A549 (cell line): ENCODE measurements around the gene UBR2. TPM values are rescaled to one million over a fixed set of nuclear protein-coding genes. Genes with fewer than 3 reads are reported as not detected.

ENCODE experiments used
- ATAC-seq, 2 experiments: fragments of 200-7000 bp in 1 of 2; fragments of >200 bp in 1 of 2; cut with Nextera tagmentation in 1 of 2; cut with Tn5 transposase in 1 of 2; 3 replicates each; pipeline versions ENCODE4 v1.8.0 to v1.9.1; 2018 to 2020; ENCODE audit warnings: mild to moderate bottlenecking in 1 of 2, moderate library complexity in 1 of 2
- CTCF ChIA-PET: fragments of 300-600 bp; sonication (Branson Sonifier 250); formaldehyde crosslinking; extraction: SDS; loops from one replicate; lab custom pipeline; 2021; ENCODE audit warnings: antibody characterized with exemption, inconsistent platforms; lab: Yijun Ruan, JAX
- POLR2A ChIA-PET: fragments of 350-600 bp; formaldehyde crosslinking; extraction: SDS; loops from one replicate; lab custom pipeline; 2021; ENCODE audit warnings: antibody characterized with exemption, inconsistent platforms; lab: Yijun Ruan, JAX
- DNase-seq, 2 experiments: peaks; one replicate each; pipeline versions ENCODE4 v3.0.0 to v3.0.0-alpha.2; 2011 to 2016; ENCODE audit warnings: low read depth in 1 of 2, low spot score in 1 of 2
- FAIRE-seq: peaks from 2 replicates; lab custom pipeline; 2011; peaks lifted over from hg19 to GRCh38; lab: Jason Lieb, UNC
- H3K27ac ChIP-seq, 2 experiments: fragments of >200 bp; sonication (Bioruptor Twin); formaldehyde crosslinking; 3 replicates each; pipeline ENCODE4 v1.5.1; 2016 to 2017
- H3K4me1 ChIP-seq: fragments of >200 bp; sonication (Bioruptor Twin); formaldehyde crosslinking; 3 replicates; pipeline ENCODE4 v1.6.1; 2016
- H3K4me2 ChIP-seq: fragments of >200 bp; sonication (Bioruptor Twin); formaldehyde crosslinking; 3 replicates; pipeline ENCODE4 v1.6.1; 2016
- H3K4me3 ChIP-seq: fragments of >200 bp; sonication (Bioruptor Twin); formaldehyde crosslinking; 3 replicates; pipeline ENCODE4 v1.5.1; 2016
- H3K9me3 ChIP-seq: fragments of >200 bp; sonication (Bioruptor Twin); formaldehyde crosslinking; 3 replicates; pipeline ENCODE4 v1.6.1; 2016
- BHLHE40 ChIP-seq: IDR thresholded peaks from 2 replicates; pipeline ENCODE4 v1.6.1; 2012; ENCODE audit warnings: low read depth, low read length, inconsistent platforms
- CHD2 ChIP-seq: fragments of 150-350 bp; IDR thresholded peaks from 2 replicates; pipeline ENCODE4 v1.6.1; 2014; ENCODE audit warnings: low read length; ENCODE audit not compliant: partially characterized antibody
- CHD4 ChIP-seq: fragments of 200-600 bp; sonication (generic); IDR thresholded peaks from 2 replicates; pipeline ENCODE4 v1.6.1; 2016; ENCODE audit warnings: antibody characterized with exemption, mild to moderate bottlenecking, borderline replicate concordance
- EHF ChIP-seq: fragments of 250-450 bp; sonication (Bioruptor Pico); IDR thresholded peaks from 2 replicates; pipeline ENCODE4 v1.5.0; 2020; ENCODE audit warnings: mild to moderate bottlenecking
- GATA3 ChIP-seq: IDR thresholded peaks from 2 replicates; pipeline ENCODE4 v1.6.1; 2012; ENCODE audit warnings: borderline replicate concordance
- HEYL ChIP-seq: fragments of 250-450 bp; sonication (Bioruptor Pico); IDR thresholded peaks from 2 replicates; pipeline ENCODE4 v1.8.0; 2021; ENCODE audit warnings: mild to moderate bottlenecking, moderate library complexity
- KDM5A ChIP-seq: fragments of 200-600 bp; sonication (generic); IDR thresholded peaks from 2 replicates; pipeline ENCODE4 v1.6.1; 2016; ENCODE audit warnings: antibody characterized with exemption, mild to moderate bottlenecking
- TFCP2L1 ChIP-seq: fragments of 250-450 bp; sonication (Bioruptor Pico); IDR thresholded peaks from 2 replicates; pipeline ENCODE4 v1.5.0; 2021; ENCODE audit warnings: mild to moderate bottlenecking
- TP53 ChIP-seq: fragments of 250-450 bp; sonication (Bioruptor Pico); IDR thresholded peaks from 2 replicates; pipeline ENCODE4 v1.5.0; 2021; ENCODE audit warnings: mild to moderate bottlenecking, moderate library complexity
- ZFP36 ChIP-seq: fragments of 450-650 bp; IDR thresholded peaks from 2 replicates; pipeline ENCODE4 v1.6.1; 2014; ENCODE audit warnings: borderline replicate concordance; ENCODE audit not compliant: partially characterized antibody
- WGBS: methylation state at CpG from one replicate; pipeline ENCODE4 v1.1.6; 2017; ENCODE audit errors: missing lambda C conversion rate; 5-methylcytosine and 5-hydroxymethylcytosine counted together
- polyA plus RNA-seq, 4 experiments: library from polyadenylated mRNA; depleted of rRNA in 3 of 4; stranded (reverse); fragments of >200 nt; fragmentation: RNase III in 1 of 4; extraction: RNeasy Plus Mini Kit Qiagen cat#74134 plus additional on column Dnase treatment in 1 of 4; gene quantifications; 2 replicates in 3 of 4; 3 replicates in 1 of 4; pipeline ENCODE4 v1.2.3, GENCODE V29; 2011 to 2017
- TF ChIP-seq, protein P1 (sequence below): fragments of 250-450 bp; sonication (Bioruptor Pico); IDR thresholded peaks from 2 replicates; pipeline ENCODE4 v1.5.0; 2021; ENCODE audit warnings: mild to moderate bottlenecking, moderate library complexity, borderline replicate concordance
- TF ChIP-seq, protein P2 (sequence below): fragments of >200 bp; sonication (Bioruptor Twin); formaldehyde crosslinking; IDR thresholded peaks from 3 replicates; pipeline ENCODE4 v1.5.1; 2016
- TF ChIP-seq, protein P3 (sequence below): fragments of 150-350 bp; IDR thresholded peaks from 2 replicates; pipeline ENCODE4 v1.6.1; 2014; ENCODE audit warnings: low read depth, mild to moderate bottlenecking, low read length
- TF ChIP-seq, protein P4 (sequence below): fragments of >200 bp; sonication (Bioruptor Twin); formaldehyde crosslinking; IDR thresholded peaks from 3 replicates; pipeline ENCODE4 v1.6.1; 2016
- TF ChIP-seq, protein P5 (sequence below): IDR thresholded peaks from 2 replicates; pipeline ENCODE4 v1.6.1; 2012
- TF ChIP-seq, protein P6 (sequence below): IDR thresholded peaks from 2 replicates; pipeline ENCODE4 v1.6.1; 2012

The UBR2 gene
- polyA plus RNA-seq, 2 of the 4 experiments (the other 2 are of a cell fraction): 5.5 to 15.2 TPM

DNA sequence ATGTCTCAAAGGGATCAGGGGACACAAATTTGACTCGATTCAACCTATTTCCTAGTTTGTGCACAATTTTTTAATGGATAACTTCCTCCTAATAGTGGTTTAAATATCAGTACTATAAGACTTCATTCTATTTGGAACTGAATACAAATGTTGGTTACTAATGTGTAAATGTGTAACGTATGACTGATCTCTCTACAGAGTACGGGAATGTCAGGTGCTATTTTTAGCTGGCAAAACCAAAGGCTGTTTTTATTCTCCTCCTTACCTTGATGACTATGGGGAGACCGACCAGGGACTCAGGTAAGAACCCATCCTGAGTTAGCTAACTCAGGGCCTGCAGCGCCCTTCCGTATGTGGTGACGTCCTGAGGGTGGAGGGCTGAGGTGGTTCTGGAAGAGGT is 125.5 kb downstream of the UBR2 start (continued):
- no peak for TF ChIP-seq CHD2
- no peak for TF ChIP-seq KDM5A
- TF ChIP-seq GATA3: no peak
- no peak for TF ChIP-seq TFCP2L1 (CRISPR knock-in tag)
- no peak for TF ChIP-seq CHD4
- no peak for TF ChIP-seq TP53
- TF ChIP-seq, protein P1, sequence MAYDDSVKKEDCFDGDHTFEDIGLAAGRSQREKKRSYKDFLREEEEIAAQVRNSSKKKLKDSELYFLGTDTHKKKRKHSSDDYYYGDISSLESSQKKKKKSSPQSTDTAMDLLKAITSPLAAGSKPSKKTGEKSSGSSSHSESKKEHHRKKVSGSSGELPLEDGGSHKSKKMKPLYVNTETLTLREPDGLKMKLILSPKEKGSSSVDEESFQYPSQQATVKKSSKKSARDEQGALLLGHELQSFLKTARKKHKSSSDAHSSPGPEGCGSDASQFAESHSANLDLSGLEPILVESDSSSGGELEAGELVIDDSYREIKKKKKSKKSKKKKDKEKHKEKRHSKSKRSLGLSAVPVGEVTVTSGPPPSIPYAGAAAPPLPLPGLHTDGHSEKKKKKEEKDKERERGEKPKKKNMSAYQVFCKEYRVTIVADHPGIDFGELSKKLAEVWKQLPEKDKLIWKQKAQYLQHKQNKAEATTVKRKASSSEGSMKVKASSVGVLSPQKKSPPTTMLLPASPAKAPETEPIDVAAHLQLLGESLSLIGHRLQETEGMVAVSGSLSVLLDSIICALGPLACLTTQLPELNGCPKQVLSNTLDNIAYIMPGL: no peak
- TF ChIP-seq, protein P2, sequence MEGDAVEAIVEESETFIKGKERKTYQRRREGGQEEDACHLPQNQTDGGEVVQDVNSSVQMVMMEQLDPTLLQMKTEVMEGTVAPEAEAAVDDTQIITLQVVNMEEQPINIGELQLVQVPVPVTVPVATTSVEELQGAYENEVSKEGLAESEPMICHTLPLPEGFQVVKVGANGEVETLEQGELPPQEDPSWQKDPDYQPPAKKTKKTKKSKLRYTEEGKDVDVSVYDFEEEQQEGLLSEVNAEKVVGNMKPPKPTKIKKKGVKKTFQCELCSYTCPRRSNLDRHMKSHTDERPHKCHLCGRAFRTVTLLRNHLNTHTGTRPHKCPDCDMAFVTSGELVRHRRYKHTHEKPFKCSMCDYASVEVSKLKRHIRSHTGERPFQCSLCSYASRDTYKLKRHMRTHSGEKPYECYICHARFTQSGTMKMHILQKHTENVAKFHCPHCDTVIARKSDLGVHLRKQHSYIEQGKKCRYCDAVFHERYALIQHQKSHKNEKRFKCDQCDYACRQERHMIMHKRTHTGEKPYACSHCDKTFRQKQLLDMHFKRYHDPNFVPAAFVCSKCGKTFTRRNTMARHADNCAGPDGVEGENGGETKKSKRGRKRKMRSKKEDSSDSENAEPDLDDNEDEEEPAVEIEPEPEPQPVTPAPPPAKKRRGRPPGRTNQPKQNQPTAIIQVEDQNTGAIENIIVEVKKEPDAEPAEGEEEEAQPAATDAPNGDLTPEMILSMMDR: no peak

DNA sequence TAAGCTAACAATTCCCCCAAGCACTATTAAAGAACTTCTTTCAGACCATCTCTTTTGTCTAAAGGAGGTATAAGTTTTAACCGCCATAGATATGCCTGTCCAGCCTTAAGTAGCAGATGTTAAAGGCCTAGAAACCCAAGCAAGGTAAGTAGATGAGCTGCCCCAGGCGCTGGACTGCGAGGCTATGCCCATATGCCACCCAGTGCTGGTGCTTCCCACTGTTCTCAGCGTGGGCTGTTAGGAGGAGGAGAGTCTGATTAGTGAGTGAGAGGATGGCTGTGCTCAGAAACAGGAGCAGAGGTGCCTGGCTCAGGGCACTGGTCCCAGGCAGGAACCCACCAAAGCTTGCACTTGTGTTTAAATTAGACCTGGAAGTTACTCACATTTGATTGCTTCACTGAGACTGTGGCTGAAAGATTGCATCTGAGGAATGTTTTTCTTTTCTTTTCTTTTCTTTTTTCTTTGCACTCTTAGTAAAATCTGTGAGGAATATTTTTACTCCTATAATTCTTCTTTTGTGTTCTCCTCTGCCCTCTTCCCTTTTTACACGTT is 126.4 kb downstream of the UBR2 start:
- CTCF ChIA-PET: interaction anchor here (1.3 to 4.5 kb wide), 3 partner anchors 29 to 187 kb away, joined by 6 to 13 read pairs (median 9); no protein-coding TSS in a partner anchor
- TF ChIP-seq BHLHE40 (no peak), EHF (CRISPR knock-in tag) (no peak)
- TF ChIP-seq, all 56 proteins: peak for 0
- POLR2A ChIA-PET: no interaction called here
- H3K4me1 ChIP-seq: no peaks in the 10 kb centered on the region
- FAIRE-seq (no peak), ATAC-seq (no peak), DNase-seq (no peak)
- H3K4me3 ChIP-seq: no peak overlapping the region
- 92% methylated on average over 5 of the region's 5 CpGs for WGBS
- H3K9me3 ChIP-seq: no peaks in the 10 kb centered on the region
- H3K27ac ChIP-seq: no peak overlapping the region
- no peak overlapping the region for H3K4me2 ChIP-seq

DNA sequence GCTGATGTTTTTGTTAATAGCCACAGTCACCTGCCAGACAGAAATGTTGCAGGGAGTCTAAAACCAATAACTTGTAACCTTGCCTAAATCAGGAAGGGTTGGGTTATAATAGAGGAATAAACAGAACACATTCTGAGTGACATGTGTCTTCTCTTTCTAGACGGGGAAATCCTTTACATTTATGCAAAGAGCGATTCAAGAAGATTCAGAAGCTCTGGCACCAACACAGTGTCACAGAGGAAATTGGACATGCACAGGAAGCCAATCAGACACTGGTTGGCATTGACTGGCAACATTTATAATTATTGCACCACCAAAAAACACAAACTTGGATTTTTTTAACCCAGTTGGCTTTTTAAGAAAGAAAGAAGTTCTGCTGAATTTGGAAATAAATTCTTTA is 127.0 kb downstream of the UBR2 start:
- ChIA-PET CTCF (interaction anchor here (1.3 to 4.5 kb wide), 3 partner anchors 29 to 186 kb away, joined by 6 to 13 read pairs (median 9); no protein-coding TSS in a partner anchor), POLR2A (no interaction called here)
- no peaks in the 10 kb centered on the region for H3K4me1 ChIP-seq
- DNase-seq (no peak), ATAC-seq (no peak), FAIRE-seq (no peak)
- no peaks in the 10 kb centered on the region for H3K9me3 ChIP-seq
- no peak overlapping the region for H3K4me3 ChIP-seq
- TF ChIP-seq, protein P3, sequence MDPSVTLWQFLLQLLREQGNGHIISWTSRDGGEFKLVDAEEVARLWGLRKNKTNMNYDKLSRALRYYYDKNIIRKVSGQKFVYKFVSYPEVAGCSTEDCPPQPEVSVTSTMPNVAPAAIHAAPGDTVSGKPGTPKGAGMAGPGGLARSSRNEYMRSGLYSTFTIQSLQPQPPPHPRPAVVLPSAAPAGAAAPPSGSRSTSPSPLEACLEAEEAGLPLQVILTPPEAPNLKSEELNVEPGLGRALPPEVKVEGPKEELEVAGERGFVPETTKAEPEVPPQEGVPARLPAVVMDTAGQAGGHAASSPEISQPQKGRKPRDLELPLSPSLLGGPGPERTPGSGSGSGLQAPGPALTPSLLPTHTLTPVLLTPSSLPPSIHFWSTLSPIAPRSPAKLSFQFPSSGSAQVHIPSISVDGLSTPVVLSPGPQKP: no peak
- TF ChIP-seq, protein P2: no peak
- TF ChIP-seq, protein P1: no peak
- TF ChIP-seq HEYL (CRISPR knock-in tag) (no peak), ZFP36 (no peak), KDM5A (no peak)
- TF ChIP-seq, protein P4, sequence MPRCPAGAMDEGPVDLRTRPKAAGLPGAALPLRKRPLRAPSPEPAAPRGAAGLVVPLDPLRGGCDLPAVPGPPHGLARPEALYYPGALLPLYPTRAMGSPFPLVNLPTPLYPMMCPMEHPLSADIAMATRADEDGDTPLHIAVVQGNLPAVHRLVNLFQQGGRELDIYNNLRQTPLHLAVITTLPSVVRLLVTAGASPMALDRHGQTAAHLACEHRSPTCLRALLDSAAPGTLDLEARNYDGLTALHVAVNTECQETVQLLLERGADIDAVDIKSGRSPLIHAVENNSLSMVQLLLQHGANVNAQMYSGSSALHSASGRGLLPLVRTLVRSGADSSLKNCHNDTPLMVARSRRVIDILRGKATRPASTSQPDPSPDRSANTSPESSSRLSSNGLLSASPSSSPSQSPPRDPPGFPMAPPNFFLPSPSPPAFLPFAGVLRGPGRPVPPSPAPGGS: no peak
- TF ChIP-seq, protein P5, sequence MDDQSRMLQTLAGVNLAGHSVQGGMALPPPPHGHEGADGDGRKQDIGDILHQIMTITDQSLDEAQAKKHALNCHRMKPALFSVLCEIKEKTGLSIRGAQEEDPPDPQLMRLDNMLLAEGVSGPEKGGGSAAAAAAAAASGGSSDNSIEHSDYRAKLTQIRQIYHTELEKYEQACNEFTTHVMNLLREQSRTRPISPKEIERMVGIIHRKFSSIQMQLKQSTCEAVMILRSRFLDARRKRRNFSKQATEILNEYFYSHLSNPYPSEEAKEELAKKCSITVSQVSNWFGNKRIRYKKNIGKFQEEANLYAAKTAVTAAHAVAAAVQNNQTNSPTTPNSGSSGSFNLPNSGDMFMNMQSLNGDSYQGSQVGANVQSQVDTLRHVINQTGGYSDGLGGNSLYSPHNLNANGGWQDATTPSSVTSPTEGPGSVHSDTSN: no peak
- TF ChIP-seq, protein P6, sequence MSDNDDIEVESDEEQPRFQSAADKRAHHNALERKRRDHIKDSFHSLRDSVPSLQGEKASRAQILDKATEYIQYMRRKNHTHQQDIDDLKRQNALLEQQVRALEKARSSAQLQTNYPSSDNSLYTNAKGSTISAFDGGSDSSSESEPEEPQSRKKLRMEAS: no peak
- 99% methylated on average over 2 of the region's 2 CpGs for WGBS
- H3K27ac ChIP-seq: no peak overlapping the region
- no peak overlapping the region for H3K4me2 ChIP-seq
